ENCODE data around the gene DYDC2.
"Not testable (repeated sequence)": the region's sequence is repeated elsewhere in the genome, so short reads cannot be mapped to it uniquely, and the experiment has no call there.

The DYDC2 gene

DNA sequence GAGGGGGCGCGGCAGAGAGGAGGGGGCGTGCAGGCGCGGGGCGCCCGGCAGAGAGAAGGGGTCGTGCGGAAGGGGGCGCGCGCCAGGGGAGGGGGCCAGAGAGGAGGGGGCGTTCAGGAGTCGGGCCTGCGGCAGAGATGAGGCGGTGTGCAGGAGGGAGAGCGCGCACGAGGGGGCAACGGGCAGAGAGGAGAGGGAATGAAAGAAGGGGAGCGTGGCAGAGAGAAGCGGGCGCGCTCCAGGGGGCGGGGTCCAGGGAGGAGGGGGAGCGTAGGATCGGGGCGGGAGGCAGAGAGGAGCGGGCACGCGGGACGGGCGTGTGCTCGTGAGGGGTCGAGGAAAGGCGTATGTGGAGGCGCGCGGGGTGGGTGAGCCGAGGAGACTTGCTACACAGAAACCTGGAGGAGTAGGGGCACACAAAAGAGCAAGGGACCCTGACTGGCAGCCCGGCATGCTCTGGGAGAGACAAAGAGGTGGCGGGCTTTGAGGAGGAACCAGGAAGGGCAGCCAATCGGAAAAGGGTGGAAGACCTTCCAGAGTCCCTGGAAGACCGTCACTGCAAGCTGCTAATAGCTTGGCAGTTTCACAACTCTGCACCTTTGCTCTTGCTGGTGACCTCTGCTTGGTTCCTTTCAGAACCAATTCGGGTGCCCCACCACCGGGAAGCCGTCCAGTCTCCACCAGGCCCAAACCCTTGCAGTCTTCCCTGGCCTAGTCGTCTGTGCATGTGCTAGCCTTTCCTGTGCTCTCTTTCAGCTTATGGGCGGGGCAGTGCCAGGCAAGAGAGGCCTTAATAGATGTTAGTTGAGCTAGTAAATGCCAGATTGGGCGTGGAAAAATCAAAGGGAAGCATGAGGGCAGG, 639 bp downstream of the DYDC2 start:
- H3K27me3 ChIP-seq (replicated peaks; ENCODE audit: insufficient read depth, low read length): no peaks in the 10 kb centered on the region
- H3K27ac ChIP-seq (ENCODE audit: low read length): no peak overlapping the region
- peak overlapping the region; percentile 53; the same call in 1 of the 2 replicates for H2AFZ ChIP-seq (ENCODE audit: low read length)
- TF ChIP-seq EZH2phosphoT487 (IDR thresholded peaks at IDR 0.05; ENCODE audit: low read length): no peak
- TF ChIP-seq, protein P1, sequence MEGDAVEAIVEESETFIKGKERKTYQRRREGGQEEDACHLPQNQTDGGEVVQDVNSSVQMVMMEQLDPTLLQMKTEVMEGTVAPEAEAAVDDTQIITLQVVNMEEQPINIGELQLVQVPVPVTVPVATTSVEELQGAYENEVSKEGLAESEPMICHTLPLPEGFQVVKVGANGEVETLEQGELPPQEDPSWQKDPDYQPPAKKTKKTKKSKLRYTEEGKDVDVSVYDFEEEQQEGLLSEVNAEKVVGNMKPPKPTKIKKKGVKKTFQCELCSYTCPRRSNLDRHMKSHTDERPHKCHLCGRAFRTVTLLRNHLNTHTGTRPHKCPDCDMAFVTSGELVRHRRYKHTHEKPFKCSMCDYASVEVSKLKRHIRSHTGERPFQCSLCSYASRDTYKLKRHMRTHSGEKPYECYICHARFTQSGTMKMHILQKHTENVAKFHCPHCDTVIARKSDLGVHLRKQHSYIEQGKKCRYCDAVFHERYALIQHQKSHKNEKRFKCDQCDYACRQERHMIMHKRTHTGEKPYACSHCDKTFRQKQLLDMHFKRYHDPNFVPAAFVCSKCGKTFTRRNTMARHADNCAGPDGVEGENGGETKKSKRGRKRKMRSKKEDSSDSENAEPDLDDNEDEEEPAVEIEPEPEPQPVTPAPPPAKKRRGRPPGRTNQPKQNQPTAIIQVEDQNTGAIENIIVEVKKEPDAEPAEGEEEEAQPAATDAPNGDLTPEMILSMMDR (IDR thresholded peaks at IDR 0.05; ENCODE audit: low read length): no peak
- TF ChIP-seq EZH2 (optimal IDR thresholded peaks at IDR 0.05; ENCODE audit: low read depth, low read length): no peak
- H3K4me2 ChIP-seq (ENCODE audit: low read depth, low read length): peak overlapping the region; percentile 66
- no peak overlapping the region for H3K9ac ChIP-seq (ENCODE audit: low read length)
- H3K4me1 ChIP-seq (ENCODE audit: low read length): no peaks in the 10 kb centered on the region
- H4K20me1 ChIP-seq (ENCODE audit: insufficient read depth, low read length): no peaks in the 10 kb centered on the region
- H3K36me3 ChIP-seq (replicated peaks; ENCODE audit: insufficient read depth, low read length): no peaks in the 10 kb centered on the region
- no peaks in the 10 kb centered on the region for H3K79me2 ChIP-seq (ENCODE audit: low read length)
- peak overlapping the region; percentile 41; the same call in 1 of the 2 replicates for H3K4me3 ChIP-seq (ENCODE audit: low read length)
- H3K9me3 ChIP-seq (replicated peaks; ENCODE audit: insufficient read depth, low read length): no peaks in the 10 kb centered on the region
- no peaks in the 10 kb centered on the region for H3K9me2 ChIP-seq (replicated peaks; ENCODE audit: insufficient read depth, low read length)
- no peak for DNase-seq
- H3F3A ChIP-seq (ENCODE audit: insufficient read depth, low read length): no peaks in the 10 kb centered on the region

DNA sequence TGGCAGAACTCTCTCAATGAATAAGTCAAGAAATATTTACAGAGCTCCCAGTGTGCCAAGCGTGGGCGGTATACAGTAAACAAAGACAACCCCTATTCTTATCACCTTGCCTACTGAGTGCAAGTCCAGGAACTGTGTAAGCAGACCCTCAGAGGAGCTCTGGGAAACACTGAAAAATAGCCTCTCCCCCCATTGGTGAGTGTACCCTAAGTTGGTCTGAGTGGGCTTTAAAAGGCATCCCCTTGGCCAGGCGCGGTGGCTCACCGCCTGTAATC, 1.2 kb downstream of the DYDC2 start:
- no peaks in the 10 kb centered on the region for H3K9me3 ChIP-seq (replicated peaks; ENCODE audit: insufficient read depth, low read length)
- H4K20me1 ChIP-seq (ENCODE audit: insufficient read depth, low read length): no peaks in the 10 kb centered on the region
- no peaks in the 10 kb centered on the region for H3K9me2 ChIP-seq (replicated peaks; ENCODE audit: insufficient read depth, low read length)
- TF ChIP-seq EZH2phosphoT487 (IDR thresholded peaks at IDR 0.05; ENCODE audit: low read length) (no peak), EZH2 (optimal IDR thresholded peaks at IDR 0.05; ENCODE audit: low read depth, low read length) (no peak)
- TF ChIP-seq, protein P1 (IDR thresholded peaks at IDR 0.05; ENCODE audit: low read length): no peak
- no peak overlapping the region for H3K9ac ChIP-seq (ENCODE audit: low read length)
- no peak overlapping the region for H3K4me3 ChIP-seq (ENCODE audit: low read length)
- DNase-seq: no peak
- H3K27me3 ChIP-seq (replicated peaks; ENCODE audit: insufficient read depth, low read length): no peaks in the 10 kb centered on the region
- no peaks in the 10 kb centered on the region for H3K79me2 ChIP-seq (ENCODE audit: low read length)
- no peaks in the 10 kb centered on the region for H3F3A ChIP-seq (ENCODE audit: insufficient read depth, low read length)
- H3K4me2 ChIP-seq (ENCODE audit: low read depth, low read length): no peak overlapping the region
- H2AFZ ChIP-seq (ENCODE audit: low read length): no peak overlapping the region
- no peak overlapping the region for H3K27ac ChIP-seq (ENCODE audit: low read length)
- H3K4me1 ChIP-seq (ENCODE audit: low read length): no peaks in the 10 kb centered on the region
- no peaks in the 10 kb centered on the region for H3K36me3 ChIP-seq (replicated peaks; ENCODE audit: insufficient read depth, low read length)

DNA sequence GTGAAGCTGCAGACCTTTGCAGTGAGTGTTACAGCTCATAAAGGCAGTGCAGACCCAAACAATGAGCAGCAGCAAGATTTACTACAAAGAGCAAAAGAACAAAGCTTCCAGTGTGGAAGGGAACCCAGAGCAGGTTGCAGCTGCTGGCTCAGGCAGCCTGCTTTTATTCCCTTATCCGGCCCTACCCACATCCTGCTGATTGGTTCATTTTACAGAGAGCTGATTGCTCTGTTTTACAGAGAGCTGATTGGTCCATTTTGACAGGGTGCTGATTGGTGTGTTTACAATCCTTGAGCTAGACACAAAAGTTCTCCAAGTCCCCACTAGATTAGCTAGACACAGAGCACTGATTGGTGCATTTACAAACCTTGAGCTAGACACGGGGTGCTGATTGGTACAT, 2.3 kb downstream of the DYDC2 start:
- H3K4me3 ChIP-seq (ENCODE audit: low read length); H3K79me2 ChIP-seq (ENCODE audit: low read length); DNase-seq; H3K27ac ChIP-seq (ENCODE audit: low read length); H3K9me2 ChIP-seq (replicated peaks; ENCODE audit: insufficient read depth, low read length); H3K36me3 ChIP-seq (replicated peaks; ENCODE audit: insufficient read depth, low read length); H3K4me2 ChIP-seq (ENCODE audit: low read depth, low read length); H3F3A ChIP-seq (ENCODE audit: insufficient read depth, low read length); H3K9me3 ChIP-seq (replicated peaks; ENCODE audit: insufficient read depth, low read length); H4K20me1 ChIP-seq (ENCODE audit: insufficient read depth, low read length); H3K27me3 ChIP-seq (replicated peaks; ENCODE audit: insufficient read depth, low read length); H3K9ac ChIP-seq (ENCODE audit: low read length); H3K4me1 ChIP-seq (ENCODE audit: low read length); H2AFZ ChIP-seq (ENCODE audit: low read length): not testable (repeated sequence)

DNA sequence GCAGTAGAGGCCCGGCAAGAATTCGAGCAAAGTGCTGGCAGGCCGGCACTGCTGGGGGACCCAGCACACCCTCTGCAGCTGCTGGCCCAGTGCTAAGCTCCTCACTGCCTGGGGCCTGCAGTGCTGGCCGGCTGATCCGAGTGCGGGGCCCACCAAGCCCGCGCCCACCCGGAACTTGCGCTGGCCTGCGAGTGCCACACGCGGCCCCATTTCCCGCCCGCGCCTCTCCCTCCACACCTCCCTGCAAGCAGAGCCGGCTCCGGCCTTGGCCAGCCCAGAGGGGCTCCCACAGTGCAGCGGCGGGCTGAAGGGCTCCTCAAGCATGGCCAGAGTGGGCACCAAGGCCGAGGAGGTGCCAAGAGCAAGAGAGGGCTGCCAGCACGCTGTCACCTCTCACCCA, 3.1 kb downstream of the DYDC2 start:
- TF ChIP-seq, protein P1 (IDR thresholded peaks at IDR 0.05; ENCODE audit: low read length): no peak
- no peak for TF ChIP-seq EZH2phosphoT487 (IDR thresholded peaks at IDR 0.05; ENCODE audit: low read length)
- TF ChIP-seq EZH2 (optimal IDR thresholded peaks at IDR 0.05; ENCODE audit: low read depth, low read length): no peak
- H3K79me2 ChIP-seq (ENCODE audit: low read length): no peaks in the 10 kb centered on the region
- H3K27me3 ChIP-seq (replicated peaks; ENCODE audit: insufficient read depth, low read length): no peaks in the 10 kb centered on the region
- H2AFZ ChIP-seq (ENCODE audit: low read length): no peak overlapping the region
- no peaks in the 10 kb centered on the region for H4K20me1 ChIP-seq (ENCODE audit: insufficient read depth, low read length)
- no peak overlapping the region for H3K4me3 ChIP-seq (ENCODE audit: low read length)
- H3F3A ChIP-seq (ENCODE audit: insufficient read depth, low read length): no peaks in the 10 kb centered on the region
- H3K4me1 ChIP-seq (ENCODE audit: low read length): no peaks in the 10 kb centered on the region
- no peak overlapping the region for H3K27ac ChIP-seq (ENCODE audit: low read length)
- H3K36me3 ChIP-seq (replicated peaks; ENCODE audit: insufficient read depth, low read length): no peaks in the 10 kb centered on the region
- no peaks in the 10 kb centered on the region for H3K9me3 ChIP-seq (replicated peaks; ENCODE audit: insufficient read depth, low read length)
- DNase-seq: no peak
- no peak overlapping the region for H3K4me2 ChIP-seq (ENCODE audit: low read depth, low read length)
- no peaks in the 10 kb centered on the region for H3K9me2 ChIP-seq (replicated peaks; ENCODE audit: insufficient read depth, low read length)
- no peak overlapping the region for H3K9ac ChIP-seq (ENCODE audit: low read length)

Data from MM.1S (cell line).